ENCODE measurements around the gene TTC16.

- TF ChIP-seq CTCF (IDR thresholded peaks at IDR 0.05) (peak in 1 of 4 donors; percentile 12), POLR2A (IDR thresholded peaks at IDR 0.05) (peak; percentile 39)
These were observed 16.8 kb upstream of the TTC16 start for GRCh38 chr9:127698985-127699670.
